AG09309 (cell line): Measurements from ENCODE around the gene ADAMTS16.
A peak's percentile ranks its signal among the peaks of the same experiment; 100 is the strongest.

Source experiments
- DNase-seq: peaks from one replicate; pipeline ENCODE4 v3.0.0-alpha.2; 2010; ENCODE audit warnings: low read depth
- H3K4me3 ChIP-seq: 2 replicates; pipeline ENCODE4 v1.5.1; 2011; ENCODE audit warnings: mild to moderate bottlenecking, low read depth, low read length, moderate library complexity; ENCODE audit not compliant: control insufficient read depth
- CTCF ChIP-seq: IDR thresholded peaks from 2 replicates; pipeline ENCODE4 v1.5.1; 2011; ENCODE audit warnings: mild to moderate bottlenecking, low read depth, low read length, inconsistent platforms; ENCODE audit not compliant: insufficient read depth, control insufficient read depth; ENCODE audit errors: missing control alignments

The ADAMTS16 gene

DNA sequence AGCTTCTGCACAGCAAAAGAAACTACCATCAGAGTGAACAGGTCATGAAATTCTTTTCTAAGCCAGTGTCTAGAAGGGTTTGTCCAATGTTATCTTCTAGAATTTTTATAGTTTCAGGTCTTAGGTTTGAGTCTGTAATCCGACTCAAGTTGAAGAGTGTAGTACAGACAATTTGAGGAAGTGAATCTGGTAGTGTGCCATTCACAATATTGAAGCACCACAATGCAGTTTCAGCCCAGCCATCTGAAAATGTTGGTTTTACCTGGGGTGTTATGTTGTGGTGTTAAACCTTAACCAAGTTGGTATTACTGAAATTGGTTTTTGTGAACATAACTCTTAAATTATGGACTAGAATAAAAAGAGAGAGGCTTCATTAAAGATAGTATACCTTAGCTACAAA lies 77.2 kb downstream of the ADAMTS16 start:
- TF ChIP-seq CTCF, result no peak
- no peak for DNase-seq
- H3K4me3 ChIP-seq, result no peak overlapping the region

GRCh38 chr5:5218396-5218795 lies 78.3 kb downstream of the ADAMTS16 start:
- TF ChIP-seq CTCF, result no peak
- no peak overlapping the region for H3K4me3 ChIP-seq
- no peak for DNase-seq

DNA sequence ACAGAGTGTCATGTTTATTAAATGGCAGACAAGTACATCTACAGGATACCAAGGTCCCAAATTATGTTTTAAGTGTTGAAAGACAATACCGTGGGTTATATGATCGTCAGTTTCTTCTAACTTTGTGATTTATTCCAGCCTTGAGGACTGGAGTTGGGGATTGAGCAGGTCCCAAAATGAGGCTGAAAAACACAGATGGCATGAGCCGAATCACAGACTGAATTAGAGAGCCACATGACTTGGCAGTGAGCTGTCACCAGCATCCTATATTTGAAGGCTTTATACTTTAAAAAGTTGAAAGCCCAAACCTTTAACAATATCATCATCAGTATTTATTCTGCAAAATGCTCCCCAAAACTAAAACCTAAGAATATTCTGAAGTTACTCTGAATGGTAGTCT lies 79.4 kb downstream of the ADAMTS16 start:
- no peak overlapping the region for H3K4me3 ChIP-seq
- DNase-seq, result no peak
- TF ChIP-seq CTCF, result no peak

DNA sequence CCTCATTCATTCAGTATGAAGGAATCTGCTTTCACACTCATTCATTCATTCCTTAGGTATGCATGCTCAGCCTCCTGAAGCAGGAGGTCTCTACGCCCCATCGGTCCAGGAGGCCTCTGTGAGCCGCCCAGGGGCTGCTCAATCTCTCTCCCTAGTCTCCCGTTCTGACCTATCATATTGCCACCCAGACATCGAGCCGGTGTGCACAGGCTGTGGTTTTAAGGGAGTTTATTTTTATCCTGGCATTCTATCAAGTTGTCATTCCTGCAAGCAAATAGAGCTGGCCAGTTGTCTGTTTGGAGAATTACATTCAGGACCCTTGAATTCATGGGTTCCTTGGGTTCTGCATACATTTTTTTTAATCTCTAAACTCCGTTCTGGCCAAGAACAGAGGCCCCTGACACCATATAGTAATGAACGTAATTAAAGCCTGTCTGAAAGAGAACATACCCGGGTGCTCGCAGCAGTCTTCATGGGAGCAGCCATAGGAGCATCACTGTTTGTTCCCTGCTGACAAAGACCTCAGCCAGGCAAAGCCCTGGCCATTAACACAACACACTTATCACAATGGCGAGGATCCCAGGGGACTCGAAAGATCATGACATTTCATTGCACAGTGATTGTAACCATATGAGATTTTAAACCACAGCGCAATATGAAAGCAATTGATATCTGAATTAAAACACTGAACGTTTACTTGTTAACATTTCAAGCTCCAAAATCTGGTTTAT lies 80.9 kb downstream of the ADAMTS16 start:
- DNase-seq, result no peak
- H3K4me3 ChIP-seq, result no peak overlapping the region
- TF ChIP-seq CTCF, result no peak

- DNase-seq, result peak; percentile 62
- no peak for TF ChIP-seq CTCF
- H3K4me3 ChIP-seq, result no peak overlapping the region
These were observed 81.6 kb downstream of the ADAMTS16 start for GRCh38 chr5:5221724-5222123.

GRCh38 chr5:5231576-5231975 lies 91.4 kb downstream of the ADAMTS16 start:
- TF ChIP-seq CTCF, result no peak
- DNase-seq, result no peak

GRCh38 chr5:5234912-5235311 lies 94.8 kb downstream of the ADAMTS16 start:
- H3K4me3 ChIP-seq, result no peak overlapping the region
- no peak for TF ChIP-seq CTCF
- no peak for DNase-seq

More at GRCh38 chr5:5231576-5231975, 91.4 kb downstream of the ADAMTS16 start:
- H3K4me3 ChIP-seq, result no peak overlapping the region
